ENCODE measurements around the gene IFNGR1. TPM values are rescaled to one million over a fixed set of nuclear protein-coding genes. Genes with fewer than 3 reads are reported as not detected.
A peak's percentile ranks its signal among the peaks of the same experiment; 100 is the strongest.
"Not testable (repeated sequence)": the region's sequence is repeated elsewhere in the genome, so short reads cannot be mapped to it uniquely, and the experiment has no call there.

The IFNGR1 gene
- total RNA-seq, 1 experiment from 2014 or later: 22.8 TPM

- no peak for DNase-seq (ENCODE audit: low read depth)
Observed at GRCh38 chr6:137236581-137237355, 17.6 kb upstream of the IFNGR1 start.

DNA sequence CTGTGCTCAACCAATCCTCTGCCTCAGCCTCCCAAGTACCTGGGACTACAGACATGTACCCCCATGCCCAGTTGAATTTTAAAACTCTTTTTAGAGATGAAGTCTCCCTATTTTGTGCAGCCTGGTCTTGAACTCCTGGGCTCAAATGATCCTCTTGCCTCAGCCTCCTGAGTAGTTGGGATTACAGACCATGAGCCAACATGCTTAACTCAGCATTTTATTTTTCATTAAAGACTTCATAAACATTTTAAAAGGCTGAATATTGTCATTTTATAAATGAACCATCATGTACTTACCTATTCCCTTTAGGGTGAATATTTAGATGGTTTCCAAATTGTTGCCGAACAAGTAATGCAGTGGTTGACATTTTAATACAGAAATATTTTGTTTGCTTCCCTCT is 16.5 kb upstream of the IFNGR1 start:
- no peak for DNase-seq (ENCODE audit: low read depth)

GRCh38 chr6:137233911-137234863 is 15.0 kb upstream of the IFNGR1 start:
- DNase-seq (ENCODE audit: low read depth): peak; percentile 76

GRCh38 chr6:137231895-137232294 is 12.7 kb upstream of the IFNGR1 start:
- DNase-seq (ENCODE audit: low read depth): no peak

- DNase-seq (ENCODE audit: low read depth): no peak
Observed at GRCh38 chr6:137230956-137231555, 11.9 kb upstream of the IFNGR1 start.

DNA sequence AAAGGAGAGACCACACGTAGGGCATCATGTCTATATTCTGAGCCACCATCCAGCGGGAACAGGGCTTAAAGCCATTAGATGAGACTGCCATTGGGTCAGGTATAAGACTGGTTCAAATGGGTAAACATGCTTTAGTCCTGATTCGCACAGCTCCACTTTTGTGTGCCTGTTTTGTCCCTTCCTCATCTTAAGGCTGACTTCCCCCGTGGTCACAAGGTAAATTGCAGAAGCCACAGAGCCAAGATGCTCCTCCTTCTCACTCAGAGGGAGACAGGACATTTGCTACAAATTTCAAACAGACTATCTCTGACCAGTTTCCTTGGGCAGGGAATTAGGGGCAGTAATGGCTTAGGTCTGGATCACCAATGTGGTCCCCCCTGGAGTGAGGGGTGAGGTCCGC is 11.4 kb upstream of the IFNGR1 start:
- no peak for DNase-seq (ENCODE audit: low read depth)

DNA sequence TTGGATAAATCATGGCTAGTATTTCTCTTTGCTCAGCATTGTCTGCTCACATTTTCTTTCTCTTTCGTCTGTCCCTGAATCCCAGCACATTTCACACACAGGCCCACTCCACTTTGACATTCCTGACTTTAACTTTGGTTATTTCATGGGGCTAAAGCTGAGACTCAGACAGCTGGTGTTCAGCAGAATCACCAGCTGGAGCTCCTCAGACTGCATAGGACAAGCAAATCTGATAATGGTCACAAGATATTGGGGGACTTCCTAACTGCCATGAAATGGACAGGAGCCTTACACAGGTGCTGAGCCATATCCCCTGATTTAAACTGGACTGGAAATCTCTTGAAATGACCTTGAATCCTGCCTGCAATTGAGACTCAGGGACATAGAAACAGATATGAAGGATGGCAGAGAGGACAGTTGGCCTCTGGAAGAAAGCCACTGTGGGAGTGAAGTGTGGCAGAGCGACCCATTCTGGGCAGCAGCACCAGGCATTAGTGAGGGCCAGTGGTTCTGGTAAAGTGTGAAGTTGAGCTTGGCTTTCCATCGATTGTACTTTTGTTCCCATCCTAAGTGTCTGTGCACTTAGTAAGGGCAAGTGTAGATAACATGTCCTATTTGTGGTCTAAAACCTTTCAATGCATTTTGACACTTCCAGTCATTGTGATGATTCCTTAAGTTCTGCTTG is 10.0 kb upstream of the IFNGR1 start:
- DNase-seq (ENCODE audit: low read depth): no peak

DNA sequence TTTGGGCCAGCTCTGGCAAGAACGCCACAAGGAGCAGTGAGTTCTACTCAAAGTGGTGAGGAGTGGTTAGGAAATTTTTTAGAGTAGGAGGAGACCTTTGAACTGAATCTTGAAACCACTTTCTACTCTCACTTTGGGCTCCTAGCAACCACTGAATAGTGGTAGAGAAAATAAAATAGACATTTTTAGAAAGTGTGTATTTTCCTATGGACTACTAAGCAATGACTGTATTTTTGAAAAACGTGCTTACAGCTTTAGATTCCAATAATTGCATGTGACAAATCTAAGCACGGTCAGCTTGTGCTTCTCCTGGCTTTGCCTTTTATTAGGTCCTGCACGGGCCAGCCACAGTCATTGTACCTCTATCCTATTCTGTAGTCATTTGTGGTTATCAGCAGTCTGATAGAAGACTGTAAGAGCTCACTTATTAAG is 8.7 kb upstream of the IFNGR1 start:
- DNase-seq (ENCODE audit: low read depth): no peak

DNA sequence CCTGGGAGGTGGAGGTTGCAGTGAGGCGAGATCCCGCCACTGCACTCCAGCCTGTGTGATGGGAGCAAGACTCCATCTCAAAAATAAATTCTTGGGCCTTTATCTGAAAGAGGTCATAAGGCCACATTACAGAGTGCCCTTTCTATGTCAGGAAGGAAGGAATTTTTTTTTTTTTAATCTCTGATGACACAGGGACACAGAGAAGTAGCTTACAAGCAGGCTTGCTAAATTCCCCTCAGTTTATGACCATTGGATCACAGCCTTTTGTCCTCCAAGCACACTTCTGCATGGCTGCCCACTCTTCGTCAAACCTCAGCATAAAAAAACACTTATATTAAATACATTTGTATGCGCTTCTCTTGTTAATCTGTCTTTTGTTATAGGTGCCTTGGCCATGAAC is 7.5 kb upstream of the IFNGR1 start:
- DNase-seq (ENCODE audit: low read depth): no peak

DNA sequence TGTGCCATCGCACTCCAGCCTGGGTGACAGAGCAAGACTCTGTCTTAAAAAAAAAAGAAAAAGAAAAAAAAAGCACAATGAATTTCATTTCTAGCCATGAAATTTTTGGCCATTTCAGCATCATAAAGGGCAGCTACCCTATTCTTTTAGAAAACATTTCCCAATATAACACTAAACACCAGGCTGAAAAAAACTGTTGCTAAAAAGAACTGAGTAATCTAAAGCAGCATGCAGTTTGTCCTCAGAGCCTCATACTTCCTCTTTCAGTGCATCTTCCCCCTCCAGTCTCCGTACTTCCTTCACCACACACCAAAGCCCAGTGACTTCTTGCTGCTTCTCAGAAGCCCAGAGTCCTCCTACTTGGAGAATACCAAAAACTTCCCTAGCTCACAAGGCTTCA is 5.6 kb upstream of the IFNGR1 start:
- DNase-seq (ENCODE audit: low read depth): no peak

DNA sequence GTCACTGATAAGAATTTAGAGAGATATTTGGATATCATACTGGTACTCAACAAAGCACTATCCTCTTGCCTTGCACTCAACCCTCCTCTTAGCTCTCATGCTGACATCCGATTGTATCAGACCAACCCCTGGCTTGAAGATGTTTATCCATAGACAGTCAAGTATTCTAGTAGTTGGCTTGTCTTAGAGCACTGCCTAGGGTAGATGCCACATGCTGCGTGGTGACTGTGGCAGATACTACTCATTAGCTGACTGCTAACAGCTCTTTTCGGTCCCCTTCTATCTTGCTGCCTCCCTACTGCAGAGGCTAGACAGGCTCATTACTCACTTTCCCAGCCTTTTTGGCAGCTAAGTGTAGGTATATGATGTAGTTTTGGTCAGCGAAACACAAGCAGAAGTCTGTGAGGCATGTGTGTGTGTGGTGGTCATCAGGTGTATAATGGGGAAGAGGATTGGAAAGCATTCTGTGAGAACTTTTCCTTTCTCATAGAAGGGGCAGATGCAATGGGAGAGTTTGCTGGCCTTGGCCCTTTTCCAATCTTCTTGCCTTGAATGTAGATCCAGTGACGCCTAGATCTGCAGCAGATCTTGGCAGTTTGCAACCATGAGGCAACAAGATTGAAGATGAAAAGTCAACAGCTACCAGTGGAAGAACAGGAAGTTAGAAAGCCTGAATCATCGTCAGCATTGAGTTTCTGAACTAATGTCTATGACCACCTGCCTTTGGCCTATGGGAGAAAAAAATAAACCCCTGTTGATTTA is 4.4 kb upstream of the IFNGR1 start:
- no peak for DNase-seq (ENCODE audit: low read depth)

DNA sequence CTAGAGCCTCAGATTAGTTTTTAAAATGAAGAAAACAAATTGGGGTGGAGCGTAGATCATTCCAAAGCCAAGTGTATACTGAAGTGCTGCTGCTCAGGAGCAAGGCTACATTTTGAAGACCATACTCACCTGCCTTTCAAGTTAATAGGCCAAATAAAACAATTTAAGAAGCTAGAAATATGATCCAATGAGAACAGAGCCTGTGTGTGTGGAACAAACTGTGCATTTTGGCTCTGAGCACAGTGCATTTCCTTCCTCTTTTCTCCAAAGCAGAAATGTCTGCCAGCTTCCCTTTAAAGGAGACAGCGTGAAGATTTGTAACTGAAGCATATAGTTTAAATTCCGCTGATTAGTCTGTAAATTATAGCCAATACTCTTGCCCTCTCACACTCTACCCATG is 3.2 kb upstream of the IFNGR1 start:
- DNase-seq (ENCODE audit: low read depth): no peak

DNA sequence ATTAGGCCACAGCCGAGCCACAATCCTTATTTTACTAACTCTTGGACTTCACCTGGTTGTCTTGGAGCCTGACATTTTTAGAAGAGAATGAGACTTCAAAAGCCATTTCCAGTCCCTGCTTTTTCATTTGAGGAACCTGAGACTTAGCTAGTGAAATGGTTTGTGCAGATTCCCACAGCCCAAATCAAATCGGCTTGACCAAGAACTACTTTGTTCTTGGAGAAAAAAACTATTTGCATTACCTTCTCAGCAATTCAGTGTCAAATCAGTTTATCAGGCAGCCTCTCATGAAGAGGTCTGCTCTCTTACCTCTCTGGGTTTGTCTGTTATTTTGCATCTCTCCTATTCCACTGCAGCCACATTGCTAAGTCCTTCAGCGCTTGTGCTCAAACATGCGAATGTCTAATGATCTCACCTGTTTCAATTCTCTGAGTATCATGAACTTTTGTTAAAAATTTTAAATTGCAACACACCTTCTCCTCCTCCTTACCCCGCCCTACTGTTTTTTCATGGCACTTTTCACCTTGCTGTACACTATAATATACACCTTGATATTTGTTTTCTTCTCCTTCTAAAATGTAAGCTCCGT is 573 bp upstream of the IFNGR1 start:
- no peak for DNase-seq (ENCODE audit: low read depth)

GRCh38 chr6:137218473-137218916 is 690 bp downstream of the IFNGR1 start:
- peak; percentile 44 for DNase-seq (ENCODE audit: low read depth)

- DNase-seq (ENCODE audit: low read depth): peak; percentile 42
Observed at GRCh38 chr6:137217801-137218472, 1.2 kb downstream of the IFNGR1 start.

- no peak for DNase-seq (ENCODE audit: low read depth)
Observed at GRCh38 chr6:137216875-137217553, 2.2 kb downstream of the IFNGR1 start.

- DNase-seq (ENCODE audit: low read depth): no peak
Observed at GRCh38 chr6:137216106-137216505, 3.1 kb downstream of the IFNGR1 start.

GRCh38 chr6:137215630-137216029 is 3.6 kb downstream of the IFNGR1 start:
- DNase-seq (ENCODE audit: low read depth): not testable (repeated sequence)

DNA sequence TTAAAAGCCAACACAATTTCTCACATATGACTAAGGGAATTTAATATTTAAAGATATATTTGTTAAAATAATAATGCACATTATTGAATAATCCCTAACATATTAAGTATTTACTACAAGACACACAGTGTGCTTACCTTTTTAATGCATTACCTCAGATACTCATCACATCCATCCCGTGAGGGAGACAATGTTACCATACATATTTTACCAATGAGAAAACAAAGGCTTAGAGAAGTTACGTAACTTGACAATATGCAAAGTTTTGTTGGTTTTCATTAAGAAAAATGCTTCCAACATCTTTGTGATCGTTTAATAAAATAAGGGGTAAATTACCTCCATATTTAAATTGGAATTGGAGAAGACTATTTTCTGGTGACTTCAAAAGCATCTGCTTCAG is 4.3 kb downstream of the IFNGR1 start:
- DNase-seq (ENCODE audit: low read depth): no peak
